ENCODE results near the gene GNAI3.

GNAI3 gene

GRCh38 chr1:109567877-109568672, 19.7 kb downstream of the GNAI3 start:
- Histone ChIP-seq H3K4me1 (ENCODE audit: control insufficient read depth in 5 of 5, insufficient read depth in 5 of 5, low read length in 5 of 5) (peaks cover 0 to 30% (median 27%) of the 10 kb centered on the region in 5 donors), H3K9ac (ENCODE audit: low read length in 5 of 5) (no peak overlapping the region), H3K9me3 (ENCODE audit: control insufficient read depth in 5 of 5, low read length in 5 of 5) (no peaks in the 10 kb centered on the region), H3K36me3 (ENCODE audit: control insufficient read depth in 5 of 5, insufficient read depth in 5 of 5, low read length in 5 of 5) (no peaks in the 10 kb centered on the region), H3K27me3 (ENCODE audit: control insufficient read depth in 5 of 5, insufficient read depth in 4 of 5, low read length in 5 of 5) (no peaks in the 10 kb centered on the region), H3K27ac (ENCODE audit: low read depth, low read length) (no peak overlapping the region), H3K4me3 (ENCODE audit: low read depth in 1 of 5, low read length in 5 of 5) (no peak overlapping the region)

DNA sequence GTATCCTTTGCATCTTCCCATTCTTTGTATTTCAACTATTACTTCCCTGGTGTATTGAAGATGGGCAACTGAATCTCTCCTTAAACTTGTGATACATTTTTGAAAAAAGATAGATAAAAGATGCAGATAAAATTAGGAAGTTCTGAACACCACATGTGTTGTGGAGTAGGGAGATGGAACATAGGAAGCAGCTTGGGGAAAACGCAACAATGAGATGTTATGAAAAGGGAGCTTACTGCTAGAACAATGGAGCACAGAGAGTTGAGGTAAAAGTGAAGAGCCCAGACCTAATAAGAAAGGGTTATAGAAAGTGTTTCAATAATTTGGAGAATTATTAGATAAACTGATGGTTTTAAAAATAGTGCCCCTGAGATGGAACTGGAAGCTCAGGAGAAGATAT, 20.9 kb downstream of the GNAI3 start:
- H3K27me3 ChIP-seq (ENCODE audit: control insufficient read depth in 5 of 5, insufficient read depth in 4 of 5, low read length in 5 of 5): no peaks in the 10 kb centered on the region
- H3K36me3 ChIP-seq (ENCODE audit: control insufficient read depth in 5 of 5, insufficient read depth in 5 of 5, low read length in 5 of 5): peaks cover 0 to 5% (median 0%) of the 10 kb centered on the region in 5 donors
- H3K4me1 ChIP-seq (ENCODE audit: control insufficient read depth in 5 of 5, insufficient read depth in 5 of 5, low read length in 5 of 5): peaks cover 0 to 25% (median 19%) of the 10 kb centered on the region in 5 donors
- H3K27ac ChIP-seq (ENCODE audit: low read depth, low read length): no peak overlapping the region
- H3K9ac ChIP-seq (ENCODE audit: low read length in 5 of 5): no peak overlapping the region
- no peaks in the 10 kb centered on the region for H3K9me3 ChIP-seq (ENCODE audit: control insufficient read depth in 5 of 5, low read length in 5 of 5)
- no peak overlapping the region for H3K4me3 ChIP-seq (ENCODE audit: low read depth in 1 of 5, low read length in 5 of 5)

- Histone ChIP-seq H3K4me3 (ENCODE audit: low read depth in 1 of 5, low read length in 5 of 5) (no peak overlapping the region), H3K27ac (ENCODE audit: low read depth, low read length) (no peak overlapping the region), H3K9ac (ENCODE audit: low read length in 5 of 5) (no peak overlapping the region), H3K4me1 (ENCODE audit: control insufficient read depth in 5 of 5, insufficient read depth in 5 of 5, low read length in 5 of 5) (peaks cover 0 to 24% (median 19%) of the 10 kb centered on the region in 5 donors), H3K9me3 (ENCODE audit: control insufficient read depth in 5 of 5, low read length in 5 of 5) (no peaks in the 10 kb centered on the region), H3K36me3 (ENCODE audit: control insufficient read depth in 5 of 5, insufficient read depth in 5 of 5, low read length in 5 of 5) (peaks cover 0 to 7% (median 0%) of the 10 kb centered on the region in 5 donors), H3K27me3 (ENCODE audit: control insufficient read depth in 5 of 5, insufficient read depth in 4 of 5, low read length in 5 of 5) (no peaks in the 10 kb centered on the region)
Observed at GRCh38 chr1:109570414-109570813, 22.0 kb downstream of the GNAI3 start.

- no peaks in the 10 kb centered on the region for H3K27me3 ChIP-seq (ENCODE audit: control insufficient read depth in 5 of 5, insufficient read depth in 4 of 5, low read length in 5 of 5)
- H3K36me3 ChIP-seq (ENCODE audit: control insufficient read depth in 5 of 5, insufficient read depth in 5 of 5, low read length in 5 of 5): peaks cover 0 to 10% (median 3%) of the 10 kb centered on the region in 5 donors
- no peak overlapping the region for H3K9ac ChIP-seq (ENCODE audit: low read length in 5 of 5)
- H3K4me3 ChIP-seq (ENCODE audit: low read depth in 1 of 5, low read length in 5 of 5): no peak overlapping the region
- no peak overlapping the region for H3K27ac ChIP-seq (ENCODE audit: low read depth, low read length)
- H3K9me3 ChIP-seq (ENCODE audit: control insufficient read depth in 5 of 5, low read length in 5 of 5): no peaks in the 10 kb centered on the region
- H3K4me1 ChIP-seq (ENCODE audit: control insufficient read depth in 5 of 5, insufficient read depth in 5 of 5, low read length in 5 of 5): peaks cover 0 to 16% (median 12%) of the 10 kb centered on the region in 5 donors
Observed at GRCh38 chr1:109573785-109574184, 25.4 kb downstream of the GNAI3 start.

GRCh38 chr1:109578947-109579443, 30.6 kb downstream of the GNAI3 start:
- peaks cover 26 to 37% (median 31%) of the 10 kb centered on the region in 5 donors for H3K36me3 ChIP-seq (ENCODE audit: control insufficient read depth in 5 of 5, insufficient read depth in 5 of 5, low read length in 5 of 5)
- no peaks in the 10 kb centered on the region for H3K27me3 ChIP-seq (ENCODE audit: control insufficient read depth in 5 of 5, insufficient read depth in 4 of 5, low read length in 5 of 5)
- H3K9me3 ChIP-seq (ENCODE audit: control insufficient read depth in 5 of 5, low read length in 5 of 5): no peaks in the 10 kb centered on the region
- peaks cover 0 to 5% (median 0%) of the 10 kb centered on the region in 5 donors for H3K4me1 ChIP-seq (ENCODE audit: control insufficient read depth in 5 of 5, insufficient read depth in 5 of 5, low read length in 5 of 5)
- H3K27ac ChIP-seq (ENCODE audit: low read depth, low read length): no peak overlapping the region
- H3K9ac ChIP-seq (ENCODE audit: low read length in 5 of 5): no peak overlapping the region
- H3K4me3 ChIP-seq (ENCODE audit: low read depth in 1 of 5, low read length in 5 of 5): no peak overlapping the region

DNA sequence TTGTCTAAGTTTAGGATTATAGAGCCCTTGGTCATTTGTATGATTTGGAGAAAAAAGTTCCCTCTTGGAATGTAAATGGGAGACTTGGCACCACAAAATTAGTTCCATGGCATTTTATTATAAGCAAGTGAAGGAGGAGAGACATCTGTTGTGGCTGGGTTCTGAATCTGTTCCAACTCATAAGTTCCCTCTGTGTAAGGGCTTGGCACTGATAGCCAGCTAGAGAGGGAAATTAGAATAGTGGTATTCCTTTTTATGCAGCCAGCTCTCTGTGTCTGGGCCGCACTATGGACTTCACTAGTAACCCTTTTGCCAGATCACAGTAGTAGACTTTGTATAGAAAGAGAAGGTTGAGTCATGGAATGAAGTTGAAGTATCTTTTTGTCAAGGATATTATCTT, 31.1 kb downstream of the GNAI3 start:
- Histone ChIP-seq H3K27me3 (ENCODE audit: control insufficient read depth in 5 of 5, insufficient read depth in 4 of 5, low read length in 5 of 5) (no peaks in the 10 kb centered on the region), H3K9me3 (ENCODE audit: control insufficient read depth in 5 of 5, low read length in 5 of 5) (no peaks in the 10 kb centered on the region), H3K27ac (ENCODE audit: low read depth, low read length) (no peak overlapping the region), H3K36me3 (ENCODE audit: control insufficient read depth in 5 of 5, insufficient read depth in 5 of 5, low read length in 5 of 5) (peaks cover 28 to 42% (median 33%) of the 10 kb centered on the region in 5 donors), H3K9ac (ENCODE audit: low read length in 5 of 5) (no peak overlapping the region), H3K4me3 (ENCODE audit: low read depth in 1 of 5, low read length in 5 of 5) (no peak overlapping the region), H3K4me1 (ENCODE audit: control insufficient read depth in 5 of 5, insufficient read depth in 5 of 5, low read length in 5 of 5) (peaks cover 0 to 5% (median 0%) of the 10 kb centered on the region in 5 donors)

- peaks cover 0 to 5% (median 0%) of the 10 kb centered on the region in 5 donors for H3K4me1 ChIP-seq (ENCODE audit: control insufficient read depth in 5 of 5, insufficient read depth in 5 of 5, low read length in 5 of 5)
- no peak overlapping the region for H3K27ac ChIP-seq (ENCODE audit: low read depth, low read length)
- H3K36me3 ChIP-seq (ENCODE audit: control insufficient read depth in 5 of 5, insufficient read depth in 5 of 5, low read length in 5 of 5): peaks cover 50 to 67% (median 55%) of the 10 kb centered on the region in 5 donors
- H3K4me3 ChIP-seq (ENCODE audit: low read depth in 1 of 5, low read length in 5 of 5): no peak overlapping the region
- no peaks in the 10 kb centered on the region for H3K9me3 ChIP-seq (ENCODE audit: control insufficient read depth in 5 of 5, low read length in 5 of 5)
- no peak overlapping the region for H3K9ac ChIP-seq (ENCODE audit: low read length in 5 of 5)
- H3K27me3 ChIP-seq (ENCODE audit: control insufficient read depth in 5 of 5, insufficient read depth in 4 of 5, low read length in 5 of 5): no peaks in the 10 kb centered on the region
Observed at GRCh38 chr1:109582021-109582420, 33.6 kb downstream of the GNAI3 start.

- peaks cover 0 to under 1% (median 0%) of the 10 kb centered on the region in 5 donors for H3K4me1 ChIP-seq (ENCODE audit: control insufficient read depth in 5 of 5, insufficient read depth in 5 of 5, low read length in 5 of 5)
- peaks cover 63 to 88% (median 71%) of the 10 kb centered on the region in 5 donors for H3K36me3 ChIP-seq (ENCODE audit: control insufficient read depth in 5 of 5, insufficient read depth in 5 of 5, low read length in 5 of 5)
- H3K9me3 ChIP-seq (ENCODE audit: control insufficient read depth in 5 of 5, low read length in 5 of 5): no peaks in the 10 kb centered on the region
- no peak overlapping the region for H3K4me3 ChIP-seq (ENCODE audit: low read depth in 1 of 5, low read length in 5 of 5)
- H3K27ac ChIP-seq (ENCODE audit: low read depth, low read length): no peak overlapping the region
- no peaks in the 10 kb centered on the region for H3K27me3 ChIP-seq (ENCODE audit: control insufficient read depth in 5 of 5, insufficient read depth in 4 of 5, low read length in 5 of 5)
- no peak overlapping the region for H3K9ac ChIP-seq (ENCODE audit: low read length in 5 of 5)
Observed at GRCh38 chr1:109584766-109585165, 36.4 kb downstream of the GNAI3 start.

DNA sequence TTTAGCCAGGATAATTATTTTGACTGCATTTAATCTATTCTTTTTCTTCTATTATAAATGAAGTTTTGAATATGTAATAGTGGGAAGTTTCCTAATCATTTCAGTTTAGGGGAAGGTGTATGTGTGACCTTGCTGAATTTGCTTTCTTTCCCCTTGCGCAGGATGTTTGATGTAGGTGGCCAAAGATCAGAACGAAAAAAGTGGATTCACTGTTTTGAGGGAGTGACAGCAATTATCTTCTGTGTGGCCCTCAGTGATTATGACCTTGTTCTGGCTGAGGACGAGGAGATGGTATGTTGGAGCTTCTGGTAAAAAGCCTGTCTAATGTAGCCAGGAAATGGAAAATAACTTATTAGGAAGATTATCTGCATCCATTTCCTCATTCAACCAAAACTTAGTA, 37.6 kb downstream of the GNAI3 start:
- Histone ChIP-seq H3K9me3 (ENCODE audit: control insufficient read depth in 5 of 5, low read length in 5 of 5) (no peaks in the 10 kb centered on the region), H3K36me3 (ENCODE audit: control insufficient read depth in 5 of 5, insufficient read depth in 5 of 5, low read length in 5 of 5) (peaks cover 63 to 90% (median 71%) of the 10 kb centered on the region in 5 donors), H3K4me1 (ENCODE audit: control insufficient read depth in 5 of 5, insufficient read depth in 5 of 5, low read length in 5 of 5) (no peaks in the 10 kb centered on the region), H3K27ac (ENCODE audit: low read depth, low read length) (no peak overlapping the region), H3K4me3 (ENCODE audit: low read depth in 1 of 5, low read length in 5 of 5) (no peak overlapping the region), H3K27me3 (ENCODE audit: control insufficient read depth in 5 of 5, insufficient read depth in 4 of 5, low read length in 5 of 5) (no peaks in the 10 kb centered on the region), H3K9ac (ENCODE audit: low read length in 5 of 5) (no peak overlapping the region)

DNA sequence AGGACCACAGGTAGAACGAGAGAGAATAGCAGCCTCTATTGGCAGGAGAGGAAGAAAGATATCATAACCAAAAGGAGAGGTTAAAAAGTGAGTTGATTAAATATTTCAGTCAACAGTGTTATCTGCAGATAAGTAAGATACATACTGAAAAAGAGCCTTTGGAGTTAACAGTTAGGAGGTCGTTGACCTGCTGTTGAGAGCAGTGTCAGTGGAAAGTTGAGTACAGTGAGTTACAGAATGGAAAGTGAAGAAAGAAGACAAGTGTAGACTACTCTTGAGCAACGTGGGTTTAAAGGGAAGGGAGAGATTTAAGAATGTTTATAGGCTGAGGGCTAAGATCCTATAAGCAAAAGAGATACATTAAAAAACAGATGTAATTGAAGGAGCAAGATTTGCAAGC, 40.8 kb downstream of the GNAI3 start:
- Histone ChIP-seq H3K9me3 (ENCODE audit: control insufficient read depth in 5 of 5, low read length in 5 of 5) (no peaks in the 10 kb centered on the region), H3K36me3 (ENCODE audit: control insufficient read depth in 5 of 5, insufficient read depth in 5 of 5, low read length in 5 of 5) (peaks cover 65 to 94% (median 82%) of the 10 kb centered on the region in 5 donors), H3K4me3 (ENCODE audit: low read depth in 1 of 5, low read length in 5 of 5) (no peak overlapping the region), H3K27ac (ENCODE audit: low read depth, low read length) (no peak overlapping the region), H3K27me3 (ENCODE audit: control insufficient read depth in 5 of 5, insufficient read depth in 4 of 5, low read length in 5 of 5) (no peaks in the 10 kb centered on the region), H3K4me1 (ENCODE audit: control insufficient read depth in 5 of 5, insufficient read depth in 5 of 5, low read length in 5 of 5) (no peaks in the 10 kb centered on the region), H3K9ac (ENCODE audit: low read length in 5 of 5) (no peak overlapping the region)
